ENCODE measurements around the gene RAD51B. TPM values are rescaled to one million over a fixed set of nuclear protein-coding genes. Genes with fewer than 3 reads are reported as not detected.

Gene RAD51B
- total RNA-seq, 1 experiment from 2014 or later, result 16.7 TPM

DNA sequence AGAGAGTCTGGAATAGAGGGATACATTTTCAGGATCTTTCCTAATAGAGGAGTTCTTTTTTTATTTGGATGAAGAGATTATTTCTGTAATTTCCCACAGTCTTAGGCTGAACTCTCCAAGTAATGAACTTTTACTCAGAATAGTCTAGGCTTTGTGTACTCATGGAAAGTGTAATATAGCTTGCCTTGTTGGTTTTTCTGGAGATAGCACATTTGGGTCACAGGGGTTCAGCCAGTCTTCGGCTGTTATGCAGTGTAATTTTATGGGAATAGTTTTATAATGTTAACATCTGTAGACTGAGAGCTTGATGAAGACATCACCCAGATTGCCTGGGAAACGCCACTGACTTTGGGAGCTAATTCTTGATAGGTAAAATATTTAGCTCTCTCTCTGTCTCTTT, 450.8 kb downstream of the RAD51B start:
- no peaks in the 10 kb centered on the region for H3K27me3 ChIP-seq (ENCODE audit: insufficient read depth, low read length)
- H3K36me3 Mint-ChIP-seq (ENCODE audit: insufficient read depth in 1 of 3, low read depth in 3 of 3), result no peaks in the 10 kb centered on the region
- no peaks in the 10 kb centered on the region for H3K79me2 ChIP-seq (ENCODE audit: insufficient read depth, low read length)
- no peak overlapping the region for H3K27ac ChIP-seq (ENCODE audit: insufficient read length, low read depth, low read length)
- H3K27ac Mint-ChIP-seq, result no peak overlapping the region
- H2AK5ac ChIP-seq (ENCODE audit: insufficient read length, low read length), result no peak overlapping the region
- TF ChIP-seq, protein P1, sequence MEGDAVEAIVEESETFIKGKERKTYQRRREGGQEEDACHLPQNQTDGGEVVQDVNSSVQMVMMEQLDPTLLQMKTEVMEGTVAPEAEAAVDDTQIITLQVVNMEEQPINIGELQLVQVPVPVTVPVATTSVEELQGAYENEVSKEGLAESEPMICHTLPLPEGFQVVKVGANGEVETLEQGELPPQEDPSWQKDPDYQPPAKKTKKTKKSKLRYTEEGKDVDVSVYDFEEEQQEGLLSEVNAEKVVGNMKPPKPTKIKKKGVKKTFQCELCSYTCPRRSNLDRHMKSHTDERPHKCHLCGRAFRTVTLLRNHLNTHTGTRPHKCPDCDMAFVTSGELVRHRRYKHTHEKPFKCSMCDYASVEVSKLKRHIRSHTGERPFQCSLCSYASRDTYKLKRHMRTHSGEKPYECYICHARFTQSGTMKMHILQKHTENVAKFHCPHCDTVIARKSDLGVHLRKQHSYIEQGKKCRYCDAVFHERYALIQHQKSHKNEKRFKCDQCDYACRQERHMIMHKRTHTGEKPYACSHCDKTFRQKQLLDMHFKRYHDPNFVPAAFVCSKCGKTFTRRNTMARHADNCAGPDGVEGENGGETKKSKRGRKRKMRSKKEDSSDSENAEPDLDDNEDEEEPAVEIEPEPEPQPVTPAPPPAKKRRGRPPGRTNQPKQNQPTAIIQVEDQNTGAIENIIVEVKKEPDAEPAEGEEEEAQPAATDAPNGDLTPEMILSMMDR (conservative IDR thresholded peaks at IDR 0.05), result no peak
- no peak overlapping the region for H2AFZ ChIP-seq (ENCODE audit: low read length)
- no peak overlapping the region for H3K4me3 Mint-ChIP-seq
- no peaks in the 10 kb centered on the region for H3K4me1 ChIP-seq (ENCODE audit: insufficient read depth, low read length)
- no peak overlapping the region for H3T11ph ChIP-seq (ENCODE audit: low read length)
- no peaks in the 10 kb centered on the region for H3K9me3 Mint-ChIP-seq
- H3K56ac ChIP-seq (ENCODE audit: insufficient read length, low read depth, low read length), result no peak overlapping the region
- no peak overlapping the region for H3K18ac ChIP-seq (ENCODE audit: insufficient read length, low read depth, low read length)
- no peak overlapping the region for H4K8ac ChIP-seq (replicated peaks; ENCODE audit: insufficient read length, low read depth, low read length)
- H3K4me1 Mint-ChIP-seq, result peaks cover 11% of the 10 kb centered on the region in 2 experiments
- H3K4ac ChIP-seq (ENCODE audit: low read depth, low read length), result no peak overlapping the region
- H3K9me3 ChIP-seq (ENCODE audit: control insufficient read depth, low read depth, low read length), result no peaks in the 10 kb centered on the region
- H3K27me3 Mint-ChIP-seq (ENCODE audit: low read depth), result peaks cover 4% of the 10 kb centered on the region; the same call in 1 of the 2 replicates
- no peak for DNase-seq
- no peak overlapping the region for H2BK12ac ChIP-seq (ENCODE audit: insufficient read length, low read depth, low read length)
- no peak overlapping the region for H3K23ac ChIP-seq (ENCODE audit: insufficient read length, low read depth, low read length)
- no peaks in the 10 kb centered on the region for H3K23me2 ChIP-seq (ENCODE audit: insufficient read length, low read depth, low read length, poor library complexity, severe bottlenecking)
- no peaks in the 10 kb centered on the region for H3K79me1 ChIP-seq (ENCODE audit: insufficient read depth, low read depth, low read length, poor library complexity, severe bottlenecking)
- H3K9ac ChIP-seq (ENCODE audit: extremely low read depth, insufficient read length, low read length), result no peak overlapping the region
- H2BK15ac ChIP-seq (ENCODE audit: low read depth, low read length), result no peak overlapping the region
- no peak overlapping the region for H3K14ac ChIP-seq (ENCODE audit: insufficient read depth, low read length)
- H2BK20ac ChIP-seq (ENCODE audit: low read depth, low read length, poor library complexity, severe bottlenecking), result no peak overlapping the region
- no peaks in the 10 kb centered on the region for H4K20me1 ChIP-seq (ENCODE audit: control insufficient read depth, insufficient read depth, insufficient read length)
- H2BK5ac ChIP-seq (ENCODE audit: insufficient read length, low read length), result no peak overlapping the region
- WGBS (ENCODE audit: extremely low coverage, insufficient read length, low lambda C conversion rate), result no CpG with 5 or more reads among the region's 2 CpGs
- H3K4me2 ChIP-seq (ENCODE audit: insufficient read depth, insufficient read length, low read length), result no peak overlapping the region
- H2BK120ac ChIP-seq (ENCODE audit: low read depth, low read length, poor library complexity, severe bottlenecking), result no peak overlapping the region
- no peak overlapping the region for H4K91ac ChIP-seq (ENCODE audit: insufficient read length, low read depth, low read length)
- H4K5ac ChIP-seq (ENCODE audit: insufficient read length, low read depth, low read length), result no peak overlapping the region
